Keratinocyte (primary cell): Measurements from ENCODE around the gene GCNT3. TPM values are rescaled to one million over a fixed set of nuclear protein-coding genes. Genes with fewer than 3 reads are reported as not detected.

ENCODE experiments used
- DNase-seq: peaks from one replicate; pipeline ENCODE4 v3.0.0-alpha.2; 2011; ENCODE audit warnings: low read depth, missing footprints, low spot score
- FAIRE-seq: peaks from 2 replicates; lab custom pipeline; 2011; peaks lifted over from hg19 to GRCh38; lab: Jason Lieb, UNC
- H2AFZ ChIP-seq: 2 replicates; pipeline ENCODE4 v1.6.0; 2012; ENCODE audit warnings: low read length, control low read depth, inconsistent platforms; ENCODE audit not compliant: control insufficient read depth
- H3K27ac ChIP-seq: 2 replicates; pipeline ENCODE4 v1.5.1; 2011; ENCODE audit warnings: low read length; ENCODE audit not compliant: control insufficient read depth, insufficient read depth
- H3K27me3 ChIP-seq: 3 replicates; pipeline ENCODE4 v1.6.0; 2011; ENCODE audit warnings: low read length; ENCODE audit not compliant: control insufficient read depth, insufficient read depth; ENCODE audit errors: extremely low read depth
- H3K36me3 ChIP-seq, 2 experiments: 2 replicates in 1 of 2; 3 replicates in 1 of 2; pipeline ENCODE4 v1.5.1; 2011; ENCODE audit warnings: low read length in 2 of 2, mild to moderate bottlenecking in 1 of 2; ENCODE audit not compliant: control insufficient read depth in 2 of 2, insufficient read depth in 2 of 2; ENCODE audit errors: extremely low read depth in 1 of 2
- H3K4me1 ChIP-seq: 3 replicates; pipeline ENCODE4 v1.5.1; 2011; ENCODE audit warnings: low read length; ENCODE audit not compliant: control insufficient read depth, insufficient read depth; ENCODE audit errors: extremely low read depth
- H3K4me2 ChIP-seq: 3 replicates; pipeline ENCODE4 v1.6.0; 2011; ENCODE audit warnings: low read depth, low read length; ENCODE audit not compliant: control insufficient read depth, insufficient read depth; ENCODE audit errors: extremely low read depth
- H3K4me3 ChIP-seq, 3 experiments: fragments of 200-600 bp in 1 of 3; sonication (generic) in 1 of 3; 2 replicates in 2 of 3; 3 replicates in 1 of 3; pipeline ENCODE4 v1.5.1; 2011 to 2016; ENCODE audit warnings: low read length in 3 of 3, mild to moderate bottlenecking in 3 of 3, control low read depth in 2 of 3, inconsistent platforms in 1 of 3, low read depth in 1 of 3, mixed read lengths in 1 of 3, mixed run types in 1 of 3, moderate library complexity in 1 of 3; ENCODE audit not compliant: control insufficient read depth in 2 of 3, insufficient read depth in 2 of 3; ENCODE audit errors: extremely low read depth in 1 of 3
- H3K79me2 ChIP-seq: 2 replicates; pipeline ENCODE4 v1.6.0; 2012; ENCODE audit warnings: low read length; ENCODE audit not compliant: control insufficient read depth, insufficient read depth
- H3K9ac ChIP-seq: 3 replicates; pipeline ENCODE4 v1.6.0; 2011; ENCODE audit warnings: low read length; ENCODE audit not compliant: control insufficient read depth, insufficient read depth; ENCODE audit errors: extremely low read depth
- H3K9me1 ChIP-seq: 3 replicates; pipeline ENCODE4 v1.6.0; 2011; ENCODE audit warnings: low read length; ENCODE audit not compliant: control insufficient read depth, insufficient read depth; ENCODE audit errors: extremely low read depth
- H3K9me3 ChIP-seq: 2 replicates; pipeline ENCODE4 v1.5.1; 2012; ENCODE audit warnings: low read depth, low read length; ENCODE audit not compliant: control insufficient read depth
- H4K20me1 ChIP-seq: 3 replicates; pipeline ENCODE4 v1.6.0; 2011; ENCODE audit warnings: low read length; ENCODE audit not compliant: control insufficient read depth, insufficient read depth; ENCODE audit errors: extremely low read depth
- EZH2 ChIP-seq: IDR thresholded peaks from one replicate; pipeline ENCODE4 v1.6.1; 2012; ENCODE audit warnings: inconsistent platforms, mild to moderate bottlenecking, low read length, moderate library complexity
- dilution Hi-C: fragments of 300-500 bp; cut with MboI; formaldehyde crosslinking; loops from one replicate; pipeline ENCODE4 v1.7.0; 2020; ENCODE audit warnings: low sequenced_read_pairs; ENCODE audit not compliant: extremely low pct_ligation_motif_present
- polyA plus RNA-seq, 5 experiments: library from polyadenylated mRNA; depleted of rRNA in 3 of 5; stranded (reverse) in 3 of 5; stranded (forward) in 1 of 5; unstranded in 1 of 5; fragments of >200 nt; gene quantifications; 1 replicate in 1 of 5; 2 replicates in 3 of 5; 3 replicates in 1 of 5; pipeline versions ENCODE4 v1.2.1 to v1.2.3, GENCODE V29; 2011 to 2012; ENCODE audit warnings: missing spikeins in 2 of 5, low read depth in 1 of 5, low replicate concordance in 1 of 5
- small RNA-seq, 3 experiments: library from RNA; depleted of rRNA; stranded (forward); fragments of <200 nt; gene quantifications; one replicate each; pipeline ENCODE3, GENCODE V24; 2012; ENCODE audit warnings: low read depth in 3 of 3, low replicate concordance in 1 of 3; ENCODE audit not compliant: insufficient read length in 3 of 3
- TF ChIP-seq, protein P1 (sequence below), 3 experiments: IDR thresholded peaks in 1 of 3; conservative IDR thresholded peaks in 1 of 3; optimal IDR thresholded peaks in 1 of 3; 2 replicates in 2 of 3; 3 replicates in 1 of 3; pipeline versions ENCODE3 to v1.5.1; 2011; ENCODE audit warnings: low read length in 3 of 3, mild to moderate bottlenecking in 3 of 3, moderate library complexity in 2 of 3, control low read depth in 1 of 3, inconsistent platforms in 1 of 3; ENCODE audit not compliant: insufficient read depth in 2 of 3; ENCODE audit errors: extremely low read depth in 1 of 3

GCNT3 gene
- polyA plus RNA-seq, 1 donor (not counting 4 experiments of a cell fraction or from before 2014, with no cell fraction given): 0.26 TPM

DNA sequence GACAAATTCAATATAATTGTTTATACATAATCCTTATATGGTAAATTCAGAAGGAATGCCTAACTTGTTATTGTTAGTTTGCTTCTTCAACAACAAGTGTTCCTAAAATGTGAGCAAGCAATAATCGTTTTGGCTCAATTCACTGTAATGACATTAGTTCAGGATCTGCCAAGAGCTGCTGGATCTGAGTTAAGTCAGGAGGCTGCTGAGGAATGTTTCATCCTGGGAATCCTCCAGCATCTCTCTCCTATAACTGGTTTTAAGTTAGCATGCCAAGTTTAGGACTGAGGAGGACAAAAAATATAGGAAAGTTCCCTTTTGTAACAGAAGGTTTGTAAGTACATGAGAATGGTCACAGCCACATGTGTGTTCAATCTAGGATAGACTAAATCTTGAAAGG is 50.7 kb downstream of the GCNT3 start:
- dilution Hi-C loops: no loop called here

DNA sequence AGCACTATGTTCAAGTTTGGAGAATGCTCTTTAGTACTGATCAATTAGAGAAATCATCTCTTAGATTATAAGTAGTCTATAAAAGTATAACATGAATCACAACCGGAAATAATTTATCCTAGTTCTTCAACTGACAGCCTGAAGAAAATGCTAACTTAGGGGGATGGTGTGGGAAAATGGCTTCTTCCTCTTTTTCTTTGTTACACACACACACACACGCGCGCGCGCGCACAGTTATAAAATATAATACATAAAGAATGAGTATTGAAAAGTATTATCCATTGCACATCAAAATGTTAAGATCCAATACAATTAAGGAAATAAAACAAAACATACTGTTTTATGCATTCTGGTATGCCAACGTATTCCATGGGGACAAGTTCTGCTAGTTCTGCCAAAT is 57.0 kb downstream of the GCNT3 start:
- no peak overlapping the region for H3K4me2 ChIP-seq
- H3K27me3 ChIP-seq: no peaks in the 10 kb centered on the region
- H2AFZ ChIP-seq: no peak overlapping the region
- no peak overlapping the region for H3K27ac ChIP-seq
- peaks cover 14 to 16% of the 10 kb centered on the region in 2 experiments for H3K36me3 ChIP-seq
- no peaks in the 10 kb centered on the region for H3K79me2 ChIP-seq
- no peaks in the 10 kb centered on the region for H4K20me1 ChIP-seq
- H3K9me3 ChIP-seq: no peaks in the 10 kb centered on the region
- dilution Hi-C loops: no loop called here
- FAIRE-seq (no peak), DNase-seq (no peak)
- no peak overlapping the region for H3K4me3 ChIP-seq
- no peaks in the 10 kb centered on the region for H3K9me1 ChIP-seq
- TF ChIP-seq EZH2: no peak
- TF ChIP-seq, protein P1, sequence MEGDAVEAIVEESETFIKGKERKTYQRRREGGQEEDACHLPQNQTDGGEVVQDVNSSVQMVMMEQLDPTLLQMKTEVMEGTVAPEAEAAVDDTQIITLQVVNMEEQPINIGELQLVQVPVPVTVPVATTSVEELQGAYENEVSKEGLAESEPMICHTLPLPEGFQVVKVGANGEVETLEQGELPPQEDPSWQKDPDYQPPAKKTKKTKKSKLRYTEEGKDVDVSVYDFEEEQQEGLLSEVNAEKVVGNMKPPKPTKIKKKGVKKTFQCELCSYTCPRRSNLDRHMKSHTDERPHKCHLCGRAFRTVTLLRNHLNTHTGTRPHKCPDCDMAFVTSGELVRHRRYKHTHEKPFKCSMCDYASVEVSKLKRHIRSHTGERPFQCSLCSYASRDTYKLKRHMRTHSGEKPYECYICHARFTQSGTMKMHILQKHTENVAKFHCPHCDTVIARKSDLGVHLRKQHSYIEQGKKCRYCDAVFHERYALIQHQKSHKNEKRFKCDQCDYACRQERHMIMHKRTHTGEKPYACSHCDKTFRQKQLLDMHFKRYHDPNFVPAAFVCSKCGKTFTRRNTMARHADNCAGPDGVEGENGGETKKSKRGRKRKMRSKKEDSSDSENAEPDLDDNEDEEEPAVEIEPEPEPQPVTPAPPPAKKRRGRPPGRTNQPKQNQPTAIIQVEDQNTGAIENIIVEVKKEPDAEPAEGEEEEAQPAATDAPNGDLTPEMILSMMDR (optimal IDR thresholded peaks at IDR 0.05 in 1 of 3, IDR thresholded peaks at IDR 0.05 in 1 of 3, conservative IDR thresholded peaks at IDR 0.05 in 1 of 3; ENCODE audit: extremely low read depth in 1 of 3, insufficient read depth in 2 of 3, low read length in 3 of 3): no peak
- H3K9ac ChIP-seq: no peak overlapping the region
- H3K4me1 ChIP-seq: no peaks in the 10 kb centered on the region

More for the DNA sequence above, 50.7 kb downstream of the GCNT3 start:
- no peaks in the 10 kb centered on the region for H3K4me1 ChIP-seq
- no peak overlapping the region for H2AFZ ChIP-seq
- no peaks in the 10 kb centered on the region for H3K9me1 ChIP-seq
- H4K20me1 ChIP-seq: no peaks in the 10 kb centered on the region
- H3K27me3 ChIP-seq: no peaks in the 10 kb centered on the region
- FAIRE-seq (no peak), DNase-seq (no peak)
- TF ChIP-seq, protein P1 (optimal IDR thresholded peaks at IDR 0.05 in 1 of 3, IDR thresholded peaks at IDR 0.05 in 1 of 3, conservative IDR thresholded peaks at IDR 0.05 in 1 of 3; ENCODE audit: extremely low read depth in 1 of 3, insufficient read depth in 2 of 3, low read length in 3 of 3): no peak
- no peak for TF ChIP-seq EZH2
- no peak overlapping the region for H3K4me2 ChIP-seq
- H3K9me3 ChIP-seq: no peaks in the 10 kb centered on the region
- no peak overlapping the region for H3K9ac ChIP-seq
- H3K36me3 ChIP-seq: peaks cover 0 to 2% of the 10 kb centered on the region in 2 experiments
- no peak overlapping the region for H3K27ac ChIP-seq
- H3K4me3 ChIP-seq: no peak overlapping the region
- H3K79me2 ChIP-seq: peaks cover under 1% of the 10 kb centered on the region

Small RNAs within 50 kb of the gene (small RNA-seq; reads per million reads assigned to genes)
- 0 reads per million in 3 experiments for gene RNA5SP396

Other genes with a start within 250 kb of the GCNT3 start
- gene MYO1E, start 238.9 kb upstream of the GCNT3 start, polyA plus RNA-seq: 74.6 to 213 TPM (median 117 TPM) in 3 replicates
- gene FAM81A, start 173.6 kb upstream of the GCNT3 start, polyA plus RNA-seq: 0.50 to 0.84 TPM (median 0.58 TPM) in 3 replicates
- 40.3 to 77.8 TPM (median 45.6 TPM) in 3 replicates for gene GTF2A2, start 45.7 kb downstream of the GCNT3 start, polyA plus RNA-seq
- gene BNIP2, start 77.5 kb downstream of the GCNT3 start, polyA plus RNA-seq: 23.4 to 68.2 TPM (median 57.4 TPM) in 3 replicates